ENCODE data around the gene KCNMA1.

Gene KCNMA1

GRCh38 chr10:77205135-77205534 lies 432.5 kb downstream of the KCNMA1 start:
- Histone ChIP-seq H3K27ac (ENCODE audit: insufficient read depth, low read depth, low read length, poor library complexity, severe bottlenecking) (no peak overlapping the region), H3K36me3 (ENCODE audit: control insufficient read depth, insufficient read depth, low read length) (no peaks in the 10 kb centered on the region), H3K4me1 (ENCODE audit: control insufficient read depth, insufficient read depth, low read length) (no peaks in the 10 kb centered on the region), H3K9me3 (ENCODE audit: control insufficient read depth, low read length) (no peaks in the 10 kb centered on the region), H3K4me3 (ENCODE audit: insufficient read depth, low read depth, low read length) (no peak overlapping the region), H3K27me3 (ENCODE audit: control insufficient read depth, insufficient read depth, low read length, poor library complexity, severe bottlenecking) (no peaks in the 10 kb centered on the region)
- 89 to 100% methylated on average over 2 of the region's 2 CpGs for WGBS, 2 experiments

DNA sequence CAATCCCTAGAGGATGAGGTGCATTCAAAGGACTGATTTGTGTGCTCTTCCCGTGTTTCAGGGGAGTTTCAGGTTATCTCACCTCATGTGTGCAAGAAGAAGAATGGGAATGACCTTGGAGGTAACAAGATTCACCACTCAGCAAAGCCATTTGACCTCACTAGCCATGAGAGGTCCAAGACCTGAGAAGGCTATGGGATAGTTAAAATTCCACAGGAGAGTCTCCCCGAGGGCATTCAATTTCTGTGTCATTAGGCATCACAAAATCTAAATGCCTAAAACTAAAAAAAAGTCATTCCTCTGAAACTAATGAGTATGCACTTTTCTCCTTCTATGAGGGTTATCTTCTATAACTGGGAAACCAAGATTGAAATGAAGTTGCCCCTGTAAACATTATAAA lies 433.4 kb downstream of the KCNMA1 start:
- no peak overlapping the region for H3K4me3 ChIP-seq (ENCODE audit: insufficient read depth, low read depth, low read length)
- no peaks in the 10 kb centered on the region for H3K9me3 ChIP-seq (ENCODE audit: control insufficient read depth, low read length)
- H3K27me3 ChIP-seq (ENCODE audit: control insufficient read depth, insufficient read depth, low read length, poor library complexity, severe bottlenecking) = no peaks in the 10 kb centered on the region
- H3K36me3 ChIP-seq (ENCODE audit: control insufficient read depth, insufficient read depth, low read length) = no peaks in the 10 kb centered on the region
- WGBS, 2 experiments = 88 to 91% methylated on average over 2 of the region's 2 CpGs
- H3K27ac ChIP-seq (ENCODE audit: insufficient read depth, low read depth, low read length, poor library complexity, severe bottlenecking) = no peak overlapping the region
- no peaks in the 10 kb centered on the region for H3K4me1 ChIP-seq (ENCODE audit: control insufficient read depth, insufficient read depth, low read length)

GRCh38 chr10:77202857-77203256 lies 434.8 kb downstream of the KCNMA1 start:
- Histone ChIP-seq H3K27me3 (ENCODE audit: control insufficient read depth, insufficient read depth, low read length, poor library complexity, severe bottlenecking) (no peaks in the 10 kb centered on the region), H3K4me3 (ENCODE audit: insufficient read depth, low read depth, low read length) (no peak overlapping the region), H3K36me3 (ENCODE audit: control insufficient read depth, insufficient read depth, low read length) (no peaks in the 10 kb centered on the region), H3K9me3 (ENCODE audit: control insufficient read depth, low read length) (no peaks in the 10 kb centered on the region), H3K4me1 (ENCODE audit: control insufficient read depth, insufficient read depth, low read length) (no peaks in the 10 kb centered on the region), H3K27ac (ENCODE audit: insufficient read depth, low read depth, low read length, poor library complexity, severe bottlenecking) (no peak overlapping the region)
- 80 to 85% methylated on average over 1 to 2 of the region's 2 CpGs for WGBS, 2 experiments

DNA sequence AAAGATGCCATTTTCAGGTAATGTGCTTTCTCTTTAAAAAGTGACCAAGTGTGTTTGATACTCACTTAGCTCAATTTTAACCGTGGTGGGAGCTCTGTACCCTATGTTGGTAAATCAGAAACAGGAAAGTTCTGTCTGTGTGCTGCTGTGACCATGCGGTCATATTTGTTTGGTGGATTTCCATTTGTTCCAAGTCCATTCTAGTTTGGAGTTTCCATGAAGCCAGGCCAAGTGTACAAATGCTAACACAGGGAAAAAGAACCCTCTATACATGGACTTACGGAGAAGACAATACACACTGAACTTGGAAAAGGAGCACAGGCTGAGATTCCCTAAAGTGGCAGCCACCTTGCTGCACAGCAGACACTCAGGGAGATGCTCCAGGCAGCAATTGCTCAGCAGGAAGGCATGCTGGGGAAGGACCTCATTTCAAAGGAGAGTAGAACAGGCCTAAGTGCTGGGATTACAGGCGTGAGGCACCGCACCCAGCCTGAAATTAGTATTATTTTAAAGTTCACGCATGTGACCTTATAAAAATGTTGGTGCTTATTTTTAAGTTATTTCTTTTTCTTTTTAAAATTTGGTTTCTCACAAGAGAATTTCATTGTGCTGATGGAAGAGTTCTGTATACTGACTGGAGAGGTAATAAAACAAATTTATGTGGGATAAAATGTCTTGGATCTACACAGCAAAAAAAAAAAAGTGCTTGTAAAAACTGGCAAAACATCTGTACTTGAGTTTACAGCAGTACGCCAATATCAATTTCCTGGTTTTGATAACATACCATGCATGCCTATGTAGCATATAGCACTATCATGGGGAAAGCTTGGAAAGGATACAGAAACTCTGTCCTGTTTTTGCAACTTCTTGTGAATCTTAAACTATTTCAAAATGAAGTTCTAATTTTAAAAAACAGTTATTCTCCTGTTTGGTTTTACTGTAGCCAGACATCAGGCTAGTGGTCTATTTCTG lies 436.2 kb downstream of the KCNMA1 start:
- WGBS, 2 experiments = 78 to 80% methylated on average over 7 of the region's 7 CpGs
- no peak overlapping the region for H3K4me3 ChIP-seq (ENCODE audit: insufficient read depth, low read depth, low read length)
- H3K9me3 ChIP-seq (ENCODE audit: control insufficient read depth, low read length) = no peaks in the 10 kb centered on the region
- H3K4me1 ChIP-seq (ENCODE audit: control insufficient read depth, insufficient read depth, low read length) = no peaks in the 10 kb centered on the region
- no peaks in the 10 kb centered on the region for H3K36me3 ChIP-seq (ENCODE audit: control insufficient read depth, insufficient read depth, low read length)
- no peaks in the 10 kb centered on the region for H3K27me3 ChIP-seq (ENCODE audit: control insufficient read depth, insufficient read depth, low read length, poor library complexity, severe bottlenecking)
- no peak overlapping the region for H3K27ac ChIP-seq (ENCODE audit: insufficient read depth, low read depth, low read length, poor library complexity, severe bottlenecking)

GRCh38 chr10:77197544-77197943 lies 440.1 kb downstream of the KCNMA1 start:
- Histone ChIP-seq H3K27me3 (ENCODE audit: control insufficient read depth, insufficient read depth, low read length, poor library complexity, severe bottlenecking) (no peaks in the 10 kb centered on the region), H3K9me3 (ENCODE audit: control insufficient read depth, low read length) (no peaks in the 10 kb centered on the region), H3K27ac (ENCODE audit: insufficient read depth, low read depth, low read length, poor library complexity, severe bottlenecking) (no peak overlapping the region), H3K36me3 (ENCODE audit: control insufficient read depth, insufficient read depth, low read length) (no peaks in the 10 kb centered on the region), H3K4me3 (ENCODE audit: insufficient read depth, low read depth, low read length) (no peak overlapping the region), H3K4me1 (ENCODE audit: control insufficient read depth, insufficient read depth, low read length) (no peaks in the 10 kb centered on the region)
- WGBS, 2 experiments = 92 to 93% methylated on average over 12 of the region's 12 CpGs

GRCh38 chr10:77196614-77197013 lies 441.0 kb downstream of the KCNMA1 start:
- no peaks in the 10 kb centered on the region for H3K36me3 ChIP-seq (ENCODE audit: control insufficient read depth, insufficient read depth, low read length)
- H3K27me3 ChIP-seq (ENCODE audit: control insufficient read depth, insufficient read depth, low read length, poor library complexity, severe bottlenecking) = no peaks in the 10 kb centered on the region
- H3K4me1 ChIP-seq (ENCODE audit: control insufficient read depth, insufficient read depth, low read length) = no peaks in the 10 kb centered on the region
- no peaks in the 10 kb centered on the region for H3K9me3 ChIP-seq (ENCODE audit: control insufficient read depth, low read length)
- no peak overlapping the region for H3K4me3 ChIP-seq (ENCODE audit: insufficient read depth, low read depth, low read length)
- no peak overlapping the region for H3K27ac ChIP-seq (ENCODE audit: insufficient read depth, low read depth, low read length, poor library complexity, severe bottlenecking)
- 88 to 97% methylated on average over 2 of the region's 2 CpGs for WGBS, 2 experiments

- H3K4me3 ChIP-seq (ENCODE audit: insufficient read depth, low read depth, low read length) = no peak overlapping the region
- H3K27ac ChIP-seq (ENCODE audit: insufficient read depth, low read depth, low read length, poor library complexity, severe bottlenecking) = no peak overlapping the region
- WGBS, 2 experiments = 86 to 95% methylated on average over 2 of the region's 2 CpGs
- no peaks in the 10 kb centered on the region for H3K9me3 ChIP-seq (ENCODE audit: control insufficient read depth, low read length)
- H3K27me3 ChIP-seq (ENCODE audit: control insufficient read depth, insufficient read depth, low read length, poor library complexity, severe bottlenecking) = no peaks in the 10 kb centered on the region
- H3K4me1 ChIP-seq (ENCODE audit: control insufficient read depth, insufficient read depth, low read length) = no peaks in the 10 kb centered on the region
- H3K36me3 ChIP-seq (ENCODE audit: control insufficient read depth, insufficient read depth, low read length) = no peaks in the 10 kb centered on the region
Observed at GRCh38 chr10:77195101-77195500, 442.5 kb downstream of the KCNMA1 start.

GRCh38 chr10:77193001-77193400 lies 444.6 kb downstream of the KCNMA1 start:
- 92 to 95% methylated on average over 2 of the region's 2 CpGs for WGBS, 2 experiments
- Histone ChIP-seq H3K27ac (ENCODE audit: insufficient read depth, low read depth, low read length, poor library complexity, severe bottlenecking) (no peak overlapping the region), H3K36me3 (ENCODE audit: control insufficient read depth, insufficient read depth, low read length) (no peaks in the 10 kb centered on the region), H3K9me3 (ENCODE audit: control insufficient read depth, low read length) (no peaks in the 10 kb centered on the region), H3K4me1 (ENCODE audit: control insufficient read depth, insufficient read depth, low read length) (no peaks in the 10 kb centered on the region), H3K27me3 (ENCODE audit: control insufficient read depth, insufficient read depth, low read length, poor library complexity, severe bottlenecking) (no peaks in the 10 kb centered on the region), H3K4me3 (ENCODE audit: insufficient read depth, low read depth, low read length) (no peak overlapping the region)

DNA sequence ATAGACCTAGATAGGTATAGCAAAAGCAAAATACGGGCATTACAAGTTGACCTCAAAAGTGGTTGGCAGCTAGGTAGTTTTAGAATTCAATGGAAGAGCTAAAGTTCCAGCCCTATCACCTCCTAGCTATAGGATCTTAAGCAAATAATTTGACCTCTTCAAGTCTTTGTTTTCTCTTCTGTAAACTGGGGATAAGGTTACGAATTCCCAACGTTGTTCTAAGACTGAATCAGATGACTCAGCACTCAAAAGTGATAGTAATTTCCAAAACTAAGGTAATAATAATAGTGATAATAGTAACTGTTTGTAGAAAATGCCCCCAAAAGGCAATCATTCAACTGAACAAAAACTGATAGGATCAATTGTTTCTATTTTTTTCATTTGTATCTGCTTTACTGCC lies 445.2 kb downstream of the KCNMA1 start:
- 87 to 90% methylated on average over 3 of the region's 3 CpGs for WGBS, 2 experiments
- Histone ChIP-seq H3K9me3 (ENCODE audit: control insufficient read depth, low read length) (no peaks in the 10 kb centered on the region), H3K4me1 (ENCODE audit: control insufficient read depth, insufficient read depth, low read length) (no peaks in the 10 kb centered on the region), H3K27me3 (ENCODE audit: control insufficient read depth, insufficient read depth, low read length, poor library complexity, severe bottlenecking) (no peaks in the 10 kb centered on the region), H3K36me3 (ENCODE audit: control insufficient read depth, insufficient read depth, low read length) (no peaks in the 10 kb centered on the region), H3K4me3 (ENCODE audit: insufficient read depth, low read depth, low read length) (no peak overlapping the region), H3K27ac (ENCODE audit: insufficient read depth, low read depth, low read length, poor library complexity, severe bottlenecking) (no peak overlapping the region)

- Histone ChIP-seq H3K4me3 (ENCODE audit: insufficient read depth, low read depth, low read length) (no peak overlapping the region), H3K27me3 (ENCODE audit: control insufficient read depth, insufficient read depth, low read length, poor library complexity, severe bottlenecking) (no peaks in the 10 kb centered on the region), H3K4me1 (ENCODE audit: control insufficient read depth, insufficient read depth, low read length) (no peaks in the 10 kb centered on the region), H3K36me3 (ENCODE audit: control insufficient read depth, insufficient read depth, low read length) (no peaks in the 10 kb centered on the region), H3K27ac (ENCODE audit: insufficient read depth, low read depth, low read length, poor library complexity, severe bottlenecking) (no peak overlapping the region), H3K9me3 (ENCODE audit: control insufficient read depth, low read length) (no peaks in the 10 kb centered on the region)
- WGBS, 2 experiments = 81 to 85% methylated on average over 2 to 5 of the region's 5 CpGs
Observed at GRCh38 chr10:77191324-77192049, 446.1 kb downstream of the KCNMA1 start.

Data from ectodermal cell (in vitro differentiated cells).